Gastroesophageal sphincter (tissue), 4 donors: Measurements from ENCODE around the gene ABL1. TPM values are rescaled to one million over a fixed set of nuclear protein-coding genes. Genes with fewer than 3 reads are reported as not detected.

Experiments used
- ATAC-seq: fragments of 150-250 bp; one replicate; pipeline ENCODE4 v1.9.1; 2016; ENCODE audit warnings: mild to moderate bottlenecking, moderate library complexity
- H3K27ac ChIP-seq, 4 donors: fragments of 200-600 bp; sonication (generic) in 3 of 4; 1 replicate in 3 of 4; 2 replicates in 1 of 4; pipeline ENCODE4 v1.5.1; 2016 to 2019
- H3K27me3 ChIP-seq: fragments of 200-600 bp; sonication (generic); one replicate; pipeline ENCODE4 v1.5.1; 2019
- H3K36me3 ChIP-seq, 2 donors: fragments of 200-600 bp; sonication (generic); one replicate each; pipeline ENCODE4 v1.5.1; 2019; ENCODE audit warnings: control low read depth in 1 of 2
- H3K4me1 ChIP-seq, 3 donors: fragments of 200-600 bp; sonication (generic); 1 replicate in 2 of 3; 2 replicates in 1 of 3; pipeline ENCODE4 v1.5.1; 2016 to 2019; ENCODE audit warnings: control low read depth in 2 of 3
- H3K4me3 ChIP-seq, 2 donors: fragments of 200-600 bp; sonication (generic); one replicate each; pipeline ENCODE4 v1.5.1; 2019; ENCODE audit warnings: mild to moderate bottlenecking in 1 of 2, moderate library complexity in 1 of 2
- H3K9me3 ChIP-seq, 3 donors: fragments of 200-600 bp; sonication (generic); one replicate each; pipeline ENCODE4 v1.5.1; 2017 to 2019; ENCODE audit warnings: control low read depth in 2 of 3
- CTCF ChIP-seq, 4 experiments: fragments of 200-600 bp in 2 of 4; fragments of 450-650 bp in 2 of 4; sonication (generic) in 1 of 4; IDR thresholded peaks; one replicate each; pipeline ENCODE4 v1.5.1; 2017 to 2019; ENCODE audit warnings: antibody characterized with exemption in 4 of 4, mild to moderate bottlenecking in 2 of 4, moderate library complexity in 2 of 4
- POLR2A ChIP-seq, 2 donors: fragments of 450-650 bp; IDR thresholded peaks; one replicate each; pipeline ENCODE4 v1.6.1; 2017; ENCODE audit warnings: antibody characterized with exemption in 2 of 2, mild to moderate bottlenecking in 2 of 2, moderate library complexity in 1 of 2
- WGBS, 2 donors: methylation state at CpG; one replicate each; pipeline ENCODE4 v1.1.5; 2018; ENCODE audit warnings: low coverage in 1 of 2; 5-methylcytosine and 5-hydroxymethylcytosine counted together
- total RNA-seq, 4 donors: library from RNA; depleted of rRNA; stranded (reverse); fragments of >200 nt; gene quantifications; one replicate each; pipeline ENCODE4 v1.1.0, GENCODE V29; 2016

The ABL1 gene
- total RNA-seq, 4 donors from 2014 or later = 81.4 to 147 (median 125) TPM

DNA sequence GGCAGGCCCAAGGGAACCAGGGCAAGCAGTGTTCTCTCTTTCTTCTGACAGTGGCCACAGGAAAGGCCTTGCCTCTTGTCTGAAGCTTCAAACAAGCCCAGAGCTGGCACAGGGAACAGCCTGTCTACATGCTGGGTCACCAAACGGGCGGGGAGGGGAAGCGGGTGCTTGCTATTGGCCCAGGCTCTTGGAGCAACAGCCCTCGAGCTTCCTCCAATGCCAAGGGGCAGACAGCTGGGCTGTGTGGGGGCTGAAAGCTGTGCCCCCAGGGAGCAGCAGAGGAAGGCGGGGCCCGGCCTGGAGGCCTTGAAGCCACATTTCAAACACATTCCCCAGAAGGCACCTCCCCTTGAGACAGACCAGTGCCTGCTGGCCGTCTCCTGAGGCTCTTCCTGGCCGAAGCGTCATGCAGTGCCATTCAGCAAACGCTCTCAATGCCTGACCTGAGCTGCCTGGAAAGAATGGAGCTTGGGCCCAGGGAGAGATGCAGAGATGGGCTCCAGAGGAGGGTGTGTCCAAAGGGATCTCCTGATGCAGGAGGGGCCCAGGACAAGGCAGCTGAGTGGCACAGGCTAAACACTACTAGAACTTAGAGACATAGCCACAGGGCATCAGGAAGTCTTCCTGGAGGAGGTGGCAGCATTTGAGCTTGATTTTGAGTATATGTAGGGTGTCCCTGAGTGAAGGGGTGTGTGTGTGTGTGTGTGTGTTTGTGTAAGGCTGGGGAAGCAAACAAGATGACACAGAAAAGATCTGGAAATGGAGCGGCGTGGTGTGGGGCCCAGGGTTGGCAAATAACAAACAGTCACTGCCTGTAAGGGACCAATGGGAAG is 101.4 kb downstream of the ABL1 start:
- no peaks in the 10 kb centered on the region for H3K36me3 ChIP-seq
- H3K4me3 ChIP-seq = no peak overlapping the region
- peak; percentile 26 for ATAC-seq
- WGBS, 2 donors = 20 to 88% methylated on average over 1 to 2 of the region's 12 CpGs
- H3K9me3 ChIP-seq = no peaks in the 10 kb centered on the region
- H3K27me3 ChIP-seq = peaks cover 92% of the 10 kb centered on the region
- peak overlapping the region in 3 of 4 donors; percentile 46 to 54 (median 51) for H3K27ac ChIP-seq
- H3K4me1 ChIP-seq = peaks cover 0 to 87% (median 29%) of the 10 kb centered on the region in 3 donors
- TF ChIP-seq CTCF (IDR thresholded peaks at IDR 0.05) = no peak
- peak in 1 of 2 donors; percentile 8 for TF ChIP-seq POLR2A (IDR thresholded peaks at IDR 0.05)

Other genes starting within 250 kb of the ABL1 start
- gene PRDM12, start 170.7 kb upstream of the ABL1 start, total RNA-seq = not detected
- gene EXOSC2, start 141.5 kb upstream of the ABL1 start, total RNA-seq = 10 to 100 TPM; 15.9 to 32.3 (median 26.8) TPM
- gene QRFP, start 61.6 kb downstream of the ABL1 start, total RNA-seq = not detected
- gene FIBCD1, start 104.0 kb downstream of the ABL1 start, total RNA-seq = 1 to 10 TPM in 2 of 4 donors, not detected in 2; 1.4 to 1.7 TPM
- gene LAMC3, start 173.9 kb downstream of the ABL1 start, total RNA-seq = under 1 TPM in 3 of 4 donors, not detected in 1; under 0.01 to 0.78 (median 0.50) TPM